ENCODE measurements around the gene SP7.

- TF ChIP-seq CTCF (IDR thresholded peaks at IDR 0.05) (no peak), POLR2A (IDR thresholded peaks at IDR 0.05) (no peak)
Measured at GRCh38 chr12:53288322-53288721, 47.8 kb downstream of the SP7 start.

Data from esophagus squamous epithelium (tissue), 4 donors.